ENCODE measurements around the gene DOCK6.

GRCh38 chr19:11194173-11194572 is 68.2 kb downstream of the DOCK6 start:
- no peak for TF ChIP-seq CTCF (IDR thresholded peaks at IDR 0.05; ENCODE audit: poor library complexity, severe bottlenecking)
- TF ChIP-seq POLR2AphosphoS5 (IDR thresholded peaks at IDR 0.05), result no peak
- TF ChIP-seq SMC3 (conservative IDR thresholded peaks at IDR 0.05; ENCODE audit: poor library complexity), result no peak
- TF ChIP-seq EP300 (conservative IDR thresholded peaks at IDR 0.05; ENCODE audit: poor library complexity, severe bottlenecking), result no peak
- TF ChIP-seq REST (IDR thresholded peaks at IDR 0.05; ENCODE audit: borderline replicate concordance), result no peak
- TF ChIP-seq TAF1 (IDR thresholded peaks at IDR 0.05; ENCODE audit: low read depth), result no peak
- no peak for TF ChIP-seq EZH2 (IDR thresholded peaks at IDR 0.05; ENCODE audit: borderline replicate concordance, insufficient read depth, low read length, poor library complexity, severe bottlenecking)
- TF ChIP-seq MXI1 (conservative IDR thresholded peaks at IDR 0.05; ENCODE audit: poor library complexity, severe bottlenecking), result no peak

Data from neural cell (in vitro differentiated cells).